ENCODE results near the gene CTNNA3. TPM values are rescaled to one million over a fixed set of nuclear protein-coding genes. Genes with fewer than 3 reads are reported as not detected.

CTNNA3 gene
- total RNA-seq, 4 donors from 2014 or later: 0.68 to 75.2 (median 1.4) TPM

- in situ Hi-C loops (cut with MboI; ENCODE audit: low pct_ligation_motif_present in 1 of 4, low pct_unique_long_range_greater_than_20kb in 1 of 4, low sequenced_read_pairs in 3 of 4) (no loop called here), intact Hi-C loops (cut with DNase I; ENCODE audit: low total_unique reads) (no loop called here)
- no peak for DNase-seq
- Histone ChIP-seq H3K4me1 (no peaks in the 10 kb centered on the region), H3K36me3 (no peaks in the 10 kb centered on the region), H3K9me3 (no peaks in the 10 kb centered on the region), H3K4me3 (no peak overlapping the region), H3K27ac (no peak overlapping the region), H3K27me3 (no peaks in the 10 kb centered on the region)
- no peak for TF ChIP-seq EP300 (IDR thresholded peaks at IDR 0.05; ENCODE audit: low read depth)
- 41 to 48% methylated on average over 5 of the region's 5 CpGs for WGBS, 2 donors (ENCODE audit: low coverage in 1 of 2)
Observed at GRCh38 chr10:67050415-67050814, 645.6 kb downstream of the CTNNA3 start.

GRCh38 chr10:67049988-67050387 is 646.0 kb downstream of the CTNNA3 start:
- no peak overlapping the region for H3K4me3 ChIP-seq
- in situ Hi-C loops (cut with MboI; ENCODE audit: low pct_ligation_motif_present in 1 of 4, low pct_unique_long_range_greater_than_20kb in 1 of 4, low sequenced_read_pairs in 3 of 4): no loop called here
- TF ChIP-seq POLR2AphosphoS5 (IDR thresholded peaks at IDR 0.05) (no peak), EP300 (IDR thresholded peaks at IDR 0.05; ENCODE audit: low read depth) (no peak), POLR2A (IDR thresholded peaks at IDR 0.05) (no peak)
- TF ChIP-seq, protein P1, sequence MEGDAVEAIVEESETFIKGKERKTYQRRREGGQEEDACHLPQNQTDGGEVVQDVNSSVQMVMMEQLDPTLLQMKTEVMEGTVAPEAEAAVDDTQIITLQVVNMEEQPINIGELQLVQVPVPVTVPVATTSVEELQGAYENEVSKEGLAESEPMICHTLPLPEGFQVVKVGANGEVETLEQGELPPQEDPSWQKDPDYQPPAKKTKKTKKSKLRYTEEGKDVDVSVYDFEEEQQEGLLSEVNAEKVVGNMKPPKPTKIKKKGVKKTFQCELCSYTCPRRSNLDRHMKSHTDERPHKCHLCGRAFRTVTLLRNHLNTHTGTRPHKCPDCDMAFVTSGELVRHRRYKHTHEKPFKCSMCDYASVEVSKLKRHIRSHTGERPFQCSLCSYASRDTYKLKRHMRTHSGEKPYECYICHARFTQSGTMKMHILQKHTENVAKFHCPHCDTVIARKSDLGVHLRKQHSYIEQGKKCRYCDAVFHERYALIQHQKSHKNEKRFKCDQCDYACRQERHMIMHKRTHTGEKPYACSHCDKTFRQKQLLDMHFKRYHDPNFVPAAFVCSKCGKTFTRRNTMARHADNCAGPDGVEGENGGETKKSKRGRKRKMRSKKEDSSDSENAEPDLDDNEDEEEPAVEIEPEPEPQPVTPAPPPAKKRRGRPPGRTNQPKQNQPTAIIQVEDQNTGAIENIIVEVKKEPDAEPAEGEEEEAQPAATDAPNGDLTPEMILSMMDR (IDR thresholded peaks at IDR 0.05): no peak
- no peaks in the 10 kb centered on the region for H3K36me3 ChIP-seq
- DNase-seq: no peak
- WGBS, 2 donors (ENCODE audit: low coverage in 1 of 2): 79 to 84% methylated on average over 3 of the region's 3 CpGs
- no peak overlapping the region for H3K27ac ChIP-seq
- intact Hi-C loops (cut with DNase I; ENCODE audit: low total_unique reads): no loop called here
- H3K27me3 ChIP-seq: no peaks in the 10 kb centered on the region
- H3K9me3 ChIP-seq: no peaks in the 10 kb centered on the region
- no peaks in the 10 kb centered on the region for H3K4me1 ChIP-seq

GRCh38 chr10:67046507-67046906 is 649.5 kb downstream of the CTNNA3 start:
- intact Hi-C loops (cut with DNase I; ENCODE audit: low total_unique reads) (no loop called here), in situ Hi-C loops (cut with MboI; ENCODE audit: low pct_ligation_motif_present in 1 of 4, low pct_unique_long_range_greater_than_20kb in 1 of 4, low sequenced_read_pairs in 3 of 4) (no loop called here)
- Histone ChIP-seq H3K27ac (no peak overlapping the region), H3K9me3 (no peaks in the 10 kb centered on the region), H3K4me3 (no peak overlapping the region), H3K36me3 (no peaks in the 10 kb centered on the region), H3K4me1 (no peaks in the 10 kb centered on the region), H3K27me3 (no peaks in the 10 kb centered on the region)
- TF ChIP-seq POLR2AphosphoS5 (IDR thresholded peaks at IDR 0.05): no peak
- no peak for DNase-seq
- 82 to 88% methylated on average over 3 of the region's 3 CpGs for WGBS, 2 donors (ENCODE audit: low coverage in 1 of 2)

- no peak overlapping the region for H3K4me3 ChIP-seq
- no peak overlapping the region for H3K27ac ChIP-seq
- in situ Hi-C loops (cut with MboI; ENCODE audit: low pct_ligation_motif_present in 1 of 4, low pct_unique_long_range_greater_than_20kb in 1 of 4, low sequenced_read_pairs in 3 of 4): no loop called here
- no peaks in the 10 kb centered on the region for H3K27me3 ChIP-seq
- H3K4me1 ChIP-seq: no peaks in the 10 kb centered on the region
- no peaks in the 10 kb centered on the region for H3K36me3 ChIP-seq
- no peaks in the 10 kb centered on the region for H3K9me3 ChIP-seq
- intact Hi-C loops (cut with DNase I; ENCODE audit: low total_unique reads): no loop called here
- 90 to 94% methylated on average over 8 to 22 of the region's 22 CpGs for WGBS, 2 donors (ENCODE audit: low coverage in 1 of 2)
- DNase-seq: no peak
- TF ChIP-seq EP300 (IDR thresholded peaks at IDR 0.05; ENCODE audit: low read depth): no peak
Observed at GRCh38 chr10:67045404-67045803, 650.6 kb downstream of the CTNNA3 start.

DNA sequence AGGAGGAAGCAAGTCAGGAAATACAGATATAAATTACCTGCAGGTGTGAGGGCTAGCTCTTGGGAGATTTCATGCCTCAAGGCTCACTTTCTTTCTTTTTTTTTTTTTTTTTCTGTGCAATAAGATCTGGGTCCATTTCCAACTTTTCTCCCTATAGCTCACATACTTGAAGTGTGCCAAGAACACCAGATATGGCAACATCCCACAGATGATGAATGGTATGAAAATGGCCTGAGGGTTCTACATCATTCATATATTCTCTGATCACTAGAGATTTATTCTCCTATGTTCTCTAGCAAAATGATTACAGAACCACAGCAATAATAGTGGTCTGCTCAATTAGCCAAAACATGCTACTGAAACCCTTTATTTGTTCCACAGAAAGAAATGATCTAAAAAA is 653.0 kb downstream of the CTNNA3 start:
- in situ Hi-C loops (cut with MboI; ENCODE audit: low pct_ligation_motif_present in 1 of 4, low pct_unique_long_range_greater_than_20kb in 1 of 4, low sequenced_read_pairs in 3 of 4): no loop called here
- Histone ChIP-seq H3K36me3 (no peaks in the 10 kb centered on the region), H3K4me3 (no peak overlapping the region), H3K4me1 (no peaks in the 10 kb centered on the region), H3K27me3 (no peaks in the 10 kb centered on the region), H3K27ac (no peak overlapping the region), H3K9me3 (no peaks in the 10 kb centered on the region)
- intact Hi-C loops (cut with DNase I; ENCODE audit: low total_unique reads): no loop called here
- TF ChIP-seq EP300 (IDR thresholded peaks at IDR 0.05; ENCODE audit: low read depth) (no peak), POLR2A (IDR thresholded peaks at IDR 0.05) (no peak), POLR2AphosphoS5 (IDR thresholded peaks at IDR 0.05) (no peak)
- TF ChIP-seq, protein P1 (IDR thresholded peaks at IDR 0.05): no peak
- no peak for DNase-seq

GRCh38 chr10:67036808-67037207 is 659.2 kb downstream of the CTNNA3 start:
- intact Hi-C loops (cut with DNase I; ENCODE audit: low total_unique reads) (no loop called here), in situ Hi-C loops (cut with MboI; ENCODE audit: low pct_ligation_motif_present in 1 of 4, low pct_unique_long_range_greater_than_20kb in 1 of 4, low sequenced_read_pairs in 3 of 4) (no loop called here)
- Histone ChIP-seq H3K4me3 (no peak overlapping the region), H3K27me3 (no peaks in the 10 kb centered on the region), H3K36me3 (no peaks in the 10 kb centered on the region), H3K4me1 (no peaks in the 10 kb centered on the region), H3K27ac (no peak overlapping the region), H3K9me3 (no peaks in the 10 kb centered on the region)
- no peak for TF ChIP-seq POLR2AphosphoS5 (IDR thresholded peaks at IDR 0.05)
- TF ChIP-seq EP300 (IDR thresholded peaks at IDR 0.05; ENCODE audit: low read depth): no peak
- no peak for TF ChIP-seq POLR2A (IDR thresholded peaks at IDR 0.05)
- TF ChIP-seq, protein P1 (IDR thresholded peaks at IDR 0.05): no peak
- WGBS, 2 donors (ENCODE audit: low coverage in 1 of 2): 69 to 88% methylated on average over 2 of the region's 2 CpGs
- DNase-seq: no peak
